Panc1 (cell line): ENCODE data around the gene NXF2.
"Not testable (repeated sequence)": the region's sequence is repeated elsewhere in the genome, so short reads cannot be mapped to it uniquely, and the experiment has no call there.

Experiments used
- POLR2AphosphoS5 ChIP-seq: IDR thresholded peaks from 2 replicates; pipeline ENCODE4 v1.6.1; 2012; ENCODE audit warnings: mild to moderate bottlenecking, low read depth, low read length, moderate library complexity
- SIN3A ChIP-seq: IDR thresholded peaks from 2 replicates; pipeline ENCODE4 v1.6.1; 2012; ENCODE audit warnings: low read depth, mild to moderate bottlenecking, low read length, moderate library complexity, borderline replicate concordance; ENCODE audit not compliant: insufficient read depth
- TCF7L2 ChIP-seq: IDR thresholded peaks from 2 replicates; pipeline ENCODE4 v1.6.1; 2011; ENCODE audit warnings: mild to moderate bottlenecking, low read depth, low read length, inconsistent platforms
- TF ChIP-seq, protein P1 (sequence below): fragments of 450-650 bp; IDR thresholded peaks from 2 replicates; pipeline ENCODE4 v1.5.1; 2017; ENCODE audit warnings: mild to moderate bottlenecking
- TF ChIP-seq, protein P2 (sequence below), 2 experiments: IDR thresholded peaks; 2 replicates each; pipeline ENCODE4 v1.6.1; 2011 to 2012; ENCODE audit warnings: low read depth in 2 of 2, control low read depth in 1 of 2, low read length in 1 of 2, mild to moderate bottlenecking in 1 of 2, moderate library complexity in 1 of 2; ENCODE audit not compliant: insufficient read depth in 1 of 2

DNA sequence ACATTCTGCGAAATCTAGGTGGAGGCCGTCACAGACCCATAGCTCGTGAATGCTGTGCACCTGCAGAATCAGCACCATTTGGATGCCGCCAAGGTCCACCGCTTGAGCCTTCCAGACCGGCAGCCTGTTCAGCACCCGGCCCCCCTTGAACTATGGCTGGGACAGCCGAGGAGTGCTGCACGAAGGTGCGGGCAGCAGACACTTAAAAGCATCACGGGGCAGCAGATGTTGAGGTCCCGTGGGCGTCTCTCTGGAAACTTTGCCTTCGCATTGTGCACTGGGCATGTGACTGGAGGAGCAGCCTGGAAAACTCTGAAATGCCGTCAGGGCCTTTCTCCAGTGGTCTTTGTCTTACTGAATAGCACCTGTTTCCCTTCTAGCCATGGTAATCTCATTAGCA, 6.7 kb upstream of the NXF2 start:
- TF ChIP-seq, protein P1, sequence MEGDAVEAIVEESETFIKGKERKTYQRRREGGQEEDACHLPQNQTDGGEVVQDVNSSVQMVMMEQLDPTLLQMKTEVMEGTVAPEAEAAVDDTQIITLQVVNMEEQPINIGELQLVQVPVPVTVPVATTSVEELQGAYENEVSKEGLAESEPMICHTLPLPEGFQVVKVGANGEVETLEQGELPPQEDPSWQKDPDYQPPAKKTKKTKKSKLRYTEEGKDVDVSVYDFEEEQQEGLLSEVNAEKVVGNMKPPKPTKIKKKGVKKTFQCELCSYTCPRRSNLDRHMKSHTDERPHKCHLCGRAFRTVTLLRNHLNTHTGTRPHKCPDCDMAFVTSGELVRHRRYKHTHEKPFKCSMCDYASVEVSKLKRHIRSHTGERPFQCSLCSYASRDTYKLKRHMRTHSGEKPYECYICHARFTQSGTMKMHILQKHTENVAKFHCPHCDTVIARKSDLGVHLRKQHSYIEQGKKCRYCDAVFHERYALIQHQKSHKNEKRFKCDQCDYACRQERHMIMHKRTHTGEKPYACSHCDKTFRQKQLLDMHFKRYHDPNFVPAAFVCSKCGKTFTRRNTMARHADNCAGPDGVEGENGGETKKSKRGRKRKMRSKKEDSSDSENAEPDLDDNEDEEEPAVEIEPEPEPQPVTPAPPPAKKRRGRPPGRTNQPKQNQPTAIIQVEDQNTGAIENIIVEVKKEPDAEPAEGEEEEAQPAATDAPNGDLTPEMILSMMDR: not testable (repeated sequence)
- TF ChIP-seq SIN3A, POLR2AphosphoS5, TCF7L2: not testable (repeated sequence)
- TF ChIP-seq, protein P2, sequence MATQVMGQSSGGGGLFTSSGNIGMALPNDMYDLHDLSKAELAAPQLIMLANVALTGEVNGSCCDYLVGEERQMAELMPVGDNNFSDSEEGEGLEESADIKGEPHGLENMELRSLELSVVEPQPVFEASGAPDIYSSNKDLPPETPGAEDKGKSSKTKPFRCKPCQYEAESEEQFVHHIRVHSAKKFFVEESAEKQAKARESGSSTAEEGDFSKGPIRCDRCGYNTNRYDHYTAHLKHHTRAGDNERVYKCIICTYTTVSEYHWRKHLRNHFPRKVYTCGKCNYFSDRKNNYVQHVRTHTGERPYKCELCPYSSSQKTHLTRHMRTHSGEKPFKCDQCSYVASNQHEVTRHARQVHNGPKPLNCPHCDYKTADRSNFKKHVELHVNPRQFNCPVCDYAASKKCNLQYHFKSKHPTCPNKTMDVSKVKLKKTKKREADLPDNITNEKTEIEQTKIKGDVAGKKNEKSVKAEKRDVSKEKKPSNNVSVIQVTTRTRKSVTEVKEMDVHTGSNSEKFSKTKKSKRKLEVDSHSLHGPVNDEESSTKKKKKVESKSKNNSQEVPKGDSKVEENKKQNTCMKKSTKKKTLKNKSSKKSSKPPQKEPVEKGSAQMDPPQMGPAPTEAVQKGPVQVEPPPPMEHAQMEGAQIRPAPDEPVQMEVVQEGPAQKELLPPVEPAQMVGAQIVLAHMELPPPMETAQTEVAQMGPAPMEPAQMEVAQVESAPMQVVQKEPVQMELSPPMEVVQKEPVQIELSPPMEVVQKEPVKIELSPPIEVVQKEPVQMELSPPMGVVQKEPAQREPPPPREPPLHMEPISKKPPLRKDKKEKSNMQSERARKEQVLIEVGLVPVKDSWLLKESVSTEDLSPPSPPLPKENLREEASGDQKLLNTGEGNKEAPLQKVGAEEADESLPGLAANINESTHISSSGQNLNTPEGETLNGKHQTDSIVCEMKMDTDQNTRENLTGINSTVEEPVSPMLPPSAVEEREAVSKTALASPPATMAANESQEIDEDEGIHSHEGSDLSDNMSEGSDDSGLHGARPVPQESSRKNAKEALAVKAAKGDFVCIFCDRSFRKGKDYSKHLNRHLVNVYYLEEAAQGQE (IDR thresholded peaks at IDR 0.05; ENCODE audit: insufficient read depth in 1 of 2, low read depth in 2 of 2, low read length in 1 of 2): not testable (repeated sequence)
